Endometrial microvascular endothelial cells (primary cell): ENCODE results near the gene RAD17. TPM values are rescaled to one million over a fixed set of nuclear protein-coding genes. Genes with fewer than 3 reads are reported as not detected.
"Not testable (repeated sequence)": the region's sequence is repeated elsewhere in the genome, so short reads cannot be mapped to it uniquely, and the experiment has no call there.

Experiments used
- in situ Hi-C: cut with HindIII; loops from 2 replicates; pipeline ENCODE4 v1.10.0; 2017; ENCODE audit warnings: low sequenced_read_pairs, low pct_unique_long_range_greater_than_20kb; ENCODE audit errors: inconsistent ontology term
- total RNA-seq: library from RNA; depleted of rRNA; stranded (reverse); fragments of >200 nt; gene quantifications from one replicate; pipeline ENCODE4 v1.2.3, GENCODE V29; 2015; ENCODE audit errors: inconsistent ontology term

Gene RAD17
- total RNA-seq, 1 donor from 2014 or later: 15.2 TPM

GRCh38 chr5:69453487-69453886, 83.9 kb downstream of the RAD17 start:
- in situ Hi-C loops: not testable (repeated sequence)

GRCh38 chr5:69454460-69455249, 85.0 kb downstream of the RAD17 start:
- in situ Hi-C loops: no loop called here

- in situ Hi-C loops: not testable (repeated sequence)
Measured at GRCh38 chr5:69455428-69455988, 85.9 kb downstream of the RAD17 start.

- in situ Hi-C loops: no loop called here
Measured at GRCh38 chr5:69462170-69462569, 92.6 kb downstream of the RAD17 start.

Other genes with a start within 250 kb of the RAD17 start
- 318 TPM for gene CCNB1, start 202.7 kb upstream of the RAD17 start, total RNA-seq
- 17.2 TPM for gene CENPH, start 180.2 kb upstream of the RAD17 start, total RNA-seq
- gene CDK7, start 134.9 kb upstream of the RAD17 start, total RNA-seq: 71.1 TPM
- gene CCDC125, start 37.0 kb upstream of the RAD17 start, total RNA-seq: 4.9 TPM
- gene AK6, start 298 bp upstream of the RAD17 start, total RNA-seq: 66.7 TPM
- gene TAF9, start 298 bp upstream of the RAD17 start, total RNA-seq: 80.9 TPM
- 2.5 TPM for gene MARVELD2, start 45.3 kb downstream of the RAD17 start, total RNA-seq
- 0.84 TPM for gene OCLN, start 123.0 kb downstream of the RAD17 start, total RNA-seq
- gene GTF2H2C, start 190.4 kb downstream of the RAD17 start, total RNA-seq: 20.4 TPM